CD14-positive monocyte (primary cell): ENCODE results near the gene ATP8B3. TPM values are rescaled to one million over a fixed set of nuclear protein-coding genes. Genes with fewer than 3 reads are reported as not detected.

Experiments used
- DNase-seq, 3 donors: peaks; one replicate each; pipeline ENCODE4 v3.0.0-alpha.2; 2011 to 2022
- H2AFZ ChIP-seq: 2 replicates; pipeline ENCODE4 v1.6.0; 2012; ENCODE audit warnings: mild to moderate bottlenecking, low read depth, low read length, inconsistent platforms; ENCODE audit not compliant: insufficient read depth, poor library complexity, severe bottlenecking
- H3K27ac ChIP-seq, 2 donors: 1 replicate in 1 of 2; 2 replicates in 1 of 2; pipeline ENCODE4 v1.5.1; 2012 to 2013; ENCODE audit warnings: low read length in 2 of 2, control low read depth in 1 of 2, inconsistent platforms in 1 of 2, low read depth in 1 of 2, mild to moderate bottlenecking in 1 of 2
- H3K27me3 ChIP-seq, 2 donors: one replicate each; pipeline versions ENCODE4 v1.6.0 to v1.6.1; 2011 to 2013; ENCODE audit warnings: low read length in 2 of 2; ENCODE audit not compliant: control insufficient read depth in 2 of 2, insufficient read depth in 2 of 2
- H3K36me3 ChIP-seq, 2 donors: replicated peaks in 1 of 2; 1 replicate in 1 of 2; 2 replicates in 1 of 2; pipeline versions ENCODE4 v1.5.1 to v1.6.1; 2012 to 2013; ENCODE audit warnings: low read length in 2 of 2, control low read depth in 1 of 2, inconsistent platforms in 1 of 2, mild to moderate bottlenecking in 1 of 2; ENCODE audit not compliant: insufficient read depth in 2 of 2, control insufficient read depth in 1 of 2
- H3K4me1 ChIP-seq, 2 donors: 1 replicate in 1 of 2; 2 replicates in 1 of 2; pipeline versions ENCODE4 v1.5.1 to v1.6.1; 2012 to 2013; ENCODE audit warnings: low read length in 2 of 2, control low read depth in 1 of 2, inconsistent platforms in 1 of 2, mild to moderate bottlenecking in 1 of 2, moderate library complexity in 1 of 2; ENCODE audit not compliant: insufficient read depth in 2 of 2, control insufficient read depth in 1 of 2
- H3K4me2 ChIP-seq: replicated peaks from 2 replicates; pipeline ENCODE3; 2012; ENCODE audit warnings: low read length, moderate library complexity, mild to moderate bottlenecking; ENCODE audit not compliant: poor library complexity, severe bottlenecking; ENCODE audit errors: extremely low read depth
- H3K4me3 ChIP-seq, 3 experiments: fragments of 200-600 bp in 1 of 3; sonication (generic) in 1 of 3; replicated peaks in 1 of 3; 1 replicate in 2 of 3; 2 replicates in 1 of 3; pipeline ENCODE4 v1.5.1; 2011 to 2013; ENCODE audit warnings: low read length in 3 of 3, mild to moderate bottlenecking in 3 of 3, control low read depth in 2 of 3, low read depth in 2 of 3, inconsistent platforms in 1 of 3, moderate library complexity in 1 of 3
- H3K79me2 ChIP-seq: 2 replicates; pipeline ENCODE4 v1.6.0; 2012; ENCODE audit warnings: mild to moderate bottlenecking, control low read depth, inconsistent platforms, low read length, moderate library complexity; ENCODE audit not compliant: insufficient read depth
- H3K9ac ChIP-seq: 2 replicates; pipeline ENCODE4 v1.6.0; 2017; ENCODE audit warnings: low read length, mild to moderate bottlenecking; ENCODE audit not compliant: insufficient read depth, poor library complexity, severe bottlenecking
- H3K9me3 ChIP-seq, 2 donors: replicated peaks in 1 of 2; 1 replicate in 1 of 2; 2 replicates in 1 of 2; pipeline versions ENCODE4 v1.5.1 to v1.6.1; 2012 to 2013; ENCODE audit warnings: low read length in 2 of 2, control low read depth in 1 of 2; ENCODE audit not compliant: control insufficient read depth in 1 of 2, insufficient read depth in 1 of 2
- H4K20me1 ChIP-seq: 2 replicates; pipeline ENCODE4 v1.6.0; 2012; ENCODE audit warnings: mild to moderate bottlenecking, low read length, control low read depth, moderate library complexity; ENCODE audit not compliant: insufficient read depth
- H3K27ac Mint-ChIP-seq, 7 donors: one replicate each; pipeline ENCODE4 v1.8.0; 2020; ENCODE audit warnings: mild to moderate bottlenecking in 7 of 7, mixed read lengths in 7 of 7, moderate library complexity in 6 of 7, inconsistent platforms in 2 of 7
- H3K27me3 Mint-ChIP-seq, 3 donors: one replicate each; pipeline ENCODE4 v1.8.0; 2021 to 2022; ENCODE audit warnings: low read depth in 3 of 3, mild to moderate bottlenecking in 3 of 3, mixed read lengths in 3 of 3, moderate library complexity in 3 of 3, inconsistent platforms in 1 of 3
- H3K36me3 Mint-ChIP-seq, 2 donors: one replicate each; pipeline ENCODE4 v1.8.0; 2020; ENCODE audit warnings: mixed read lengths in 2 of 2, inconsistent platforms in 1 of 2, mild to moderate bottlenecking in 1 of 2
- H3K4me1 Mint-ChIP-seq: one replicate; pipeline ENCODE4 v1.8.0; 2020; ENCODE audit warnings: mild to moderate bottlenecking, mixed read lengths
- H3K4me3 Mint-ChIP-seq, 2 donors: one replicate each; pipeline ENCODE4 v1.8.0; 2020; ENCODE audit warnings: mild to moderate bottlenecking in 2 of 2, mixed read lengths in 2 of 2, moderate library complexity in 1 of 2
- H3K9me3 Mint-ChIP-seq, 7 donors: one replicate each; pipeline ENCODE4 v1.8.0; 2020 to 2022; ENCODE audit warnings: mixed read lengths in 7 of 7, mild to moderate bottlenecking in 6 of 7, moderate library complexity in 6 of 7, inconsistent platforms in 2 of 7
- WGBS: methylation state at CpG from one replicate; pipeline ENCODE4 v1.1.5; 2013; ENCODE audit warnings: missing lambda C conversion rate; ENCODE audit not compliant: insufficient coverage; 5-methylcytosine and 5-hydroxymethylcytosine counted together
- intact Hi-C, 2 donors: fragments of 100-400 bp; cut with micrococcal nuclease; formaldehyde crosslinking; loops; one replicate each; pipeline versions ENCODE4 v1.15.0 to v1.15.1; 2023
- polyA plus RNA-seq, 3 donors: library from polyadenylated mRNA; depleted of rRNA in 1 of 3; unstranded in 2 of 3; stranded (reverse) in 1 of 3; fragments of 300-500 nt in 2 of 3; fragments of >200 nt in 1 of 3; fragmentation: Illumina TruSeq in 2 of 3; gene quantifications; 1 replicate in 2 of 3; 2 replicates in 1 of 3; pipeline ENCODE4 v1.2.3, GENCODE V29; 2012 to 2021
- TF ChIP-seq, protein P1 (sequence below): fragments of 200-600 bp; IDR thresholded peaks from one replicate; pipeline ENCODE4 v1.8.0; 2022; ENCODE audit warnings: antibody characterized with exemption, mild to moderate bottlenecking

The ATP8B3 gene
- polyA plus RNA-seq, 3 donors: 1.6 to 8.2 (median 1.8) TPM

DNA sequence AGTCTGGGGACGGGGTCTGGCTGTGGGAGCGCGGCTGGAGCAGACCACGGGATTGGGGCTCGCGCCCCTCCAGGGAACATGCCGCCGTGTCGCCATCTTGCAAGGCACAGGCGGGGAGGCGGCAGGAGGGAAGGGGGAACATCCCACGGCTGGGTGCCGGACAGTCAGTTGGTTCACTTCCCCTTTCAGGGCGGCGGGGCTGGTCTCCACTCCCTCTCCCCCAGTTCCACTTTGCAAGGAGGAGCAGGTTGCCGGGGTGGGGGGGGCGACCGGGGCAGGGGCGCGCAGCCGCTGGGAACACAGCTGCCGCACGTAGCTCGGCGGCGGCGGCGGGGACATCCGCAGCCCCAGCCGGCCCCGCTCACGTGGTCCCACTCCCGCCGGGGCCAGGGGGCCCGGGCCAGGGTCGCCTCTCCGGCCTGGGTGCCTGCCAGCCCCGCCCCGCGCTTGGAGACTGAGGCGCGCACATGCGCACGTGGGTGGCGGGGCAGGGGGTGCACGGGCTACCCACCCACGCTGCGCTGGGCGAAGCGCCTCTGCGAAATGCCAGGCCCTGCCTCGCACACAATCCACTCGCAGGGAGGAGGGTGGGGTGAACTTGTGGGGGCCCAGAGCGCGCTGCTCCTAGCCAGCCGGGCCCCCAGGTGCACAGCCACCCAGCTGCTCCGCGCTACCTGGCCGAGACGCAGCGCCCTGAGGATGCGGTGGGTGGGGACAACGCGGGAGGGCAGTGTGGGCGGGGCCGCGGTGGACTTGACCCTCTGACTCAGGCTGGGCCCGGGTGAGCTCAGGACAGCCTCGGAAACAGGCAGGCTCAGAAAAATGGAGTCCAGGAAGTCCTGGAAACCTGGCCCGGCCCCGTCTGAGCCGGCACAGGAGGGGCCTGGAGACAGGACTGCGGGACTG, 44.9 kb upstream of the ATP8B3 start:
- peak overlapping the region; percentile 89 for H3K9ac ChIP-seq
- H3K27ac Mint-ChIP-seq: peak overlapping the region; percentile 92 to 96 (median 94)
- intact Hi-C loops: no loop called here
- H3K4me2 ChIP-seq: peak overlapping the region; percentile 92
- peak overlapping the region; percentile 81 to 90 for H3K4me3 Mint-ChIP-seq
- peaks cover 85% of the 10 kb centered on the region for H4K20me1 ChIP-seq
- peak; percentile 90 to 93 (median 90) for DNase-seq
- peaks cover 88 to 97% of the 10 kb centered on the region in 2 donors for H3K4me1 ChIP-seq
- H3K9me3 ChIP-seq: no peaks in the 10 kb centered on the region
- peaks cover 67% of the 10 kb centered on the region for H3K4me1 Mint-ChIP-seq
- H3K27ac ChIP-seq: peak overlapping the region; percentile 86 to 92
- peak overlapping the region; percentile 58 for H2AFZ ChIP-seq
- peaks cover 0 to 2% of the 10 kb centered on the region in 2 donors for H3K36me3 ChIP-seq
- H3K27me3 Mint-ChIP-seq: peaks cover 4 to 9% (median 5%) of the 10 kb centered on the region in 3 donors
- WGBS: 0% methylated on average over 57 of the region's 73 CpGs
- H3K36me3 Mint-ChIP-seq: no peaks in the 10 kb centered on the region
- no peaks in the 10 kb centered on the region for H3K9me3 Mint-ChIP-seq
- H3K4me3 ChIP-seq: peak overlapping the region; percentile 38 to 97 (median 84)
- TF ChIP-seq, protein P1, sequence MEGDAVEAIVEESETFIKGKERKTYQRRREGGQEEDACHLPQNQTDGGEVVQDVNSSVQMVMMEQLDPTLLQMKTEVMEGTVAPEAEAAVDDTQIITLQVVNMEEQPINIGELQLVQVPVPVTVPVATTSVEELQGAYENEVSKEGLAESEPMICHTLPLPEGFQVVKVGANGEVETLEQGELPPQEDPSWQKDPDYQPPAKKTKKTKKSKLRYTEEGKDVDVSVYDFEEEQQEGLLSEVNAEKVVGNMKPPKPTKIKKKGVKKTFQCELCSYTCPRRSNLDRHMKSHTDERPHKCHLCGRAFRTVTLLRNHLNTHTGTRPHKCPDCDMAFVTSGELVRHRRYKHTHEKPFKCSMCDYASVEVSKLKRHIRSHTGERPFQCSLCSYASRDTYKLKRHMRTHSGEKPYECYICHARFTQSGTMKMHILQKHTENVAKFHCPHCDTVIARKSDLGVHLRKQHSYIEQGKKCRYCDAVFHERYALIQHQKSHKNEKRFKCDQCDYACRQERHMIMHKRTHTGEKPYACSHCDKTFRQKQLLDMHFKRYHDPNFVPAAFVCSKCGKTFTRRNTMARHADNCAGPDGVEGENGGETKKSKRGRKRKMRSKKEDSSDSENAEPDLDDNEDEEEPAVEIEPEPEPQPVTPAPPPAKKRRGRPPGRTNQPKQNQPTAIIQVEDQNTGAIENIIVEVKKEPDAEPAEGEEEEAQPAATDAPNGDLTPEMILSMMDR: no peak
- no peaks in the 10 kb centered on the region for H3K27me3 ChIP-seq
- peaks cover 99% of the 10 kb centered on the region for H3K79me2 ChIP-seq

DNA sequence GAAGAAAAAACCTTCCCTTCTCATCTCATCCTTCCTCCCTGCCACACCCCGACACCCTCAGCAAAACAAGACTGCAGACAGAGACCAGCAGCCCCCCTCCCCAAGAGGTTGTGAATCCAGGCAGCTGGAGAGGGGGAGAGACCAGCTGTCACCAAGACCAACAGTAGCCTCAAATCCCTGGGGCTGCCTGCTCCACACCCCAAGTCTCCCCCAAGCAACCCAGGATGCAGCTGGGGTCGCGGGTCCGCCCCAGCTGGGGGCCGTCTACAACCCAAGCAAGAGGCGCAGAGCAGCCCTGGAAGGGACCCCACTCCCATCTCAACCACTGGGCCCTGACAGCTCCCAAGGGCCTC, 44.2 kb upstream of the ATP8B3 start:
- H3K9me3 ChIP-seq: no peaks in the 10 kb centered on the region
- H3K4me3 ChIP-seq: peak overlapping the region; percentile 38 to 97 (median 84)
- Mint-ChIP-seq H3K27ac (peak overlapping the region; percentile 92 to 96 (median 94)), H3K4me1 (peaks cover 61% of the 10 kb centered on the region), H3K9me3 (no peaks in the 10 kb centered on the region), H3K4me3 (peak overlapping the region; percentile 81 to 90), H3K36me3 (peaks cover under 1% of the 10 kb centered on the region in 2 donors), H3K27me3 (peaks cover 4 to 9% (median 6%) of the 10 kb centered on the region in 3 donors)
- intact Hi-C loops: no loop called here
- H3K9ac ChIP-seq: peak overlapping the region; percentile 89
- H3K27ac ChIP-seq: peak overlapping the region; percentile 86 to 92
- peak overlapping the region; percentile 58 for H2AFZ ChIP-seq
- H3K36me3 ChIP-seq: peaks cover 0 to 2% of the 10 kb centered on the region in 2 donors
- DNase-seq: no peak
- 0% methylated on average over 5 of the region's 6 CpGs for WGBS
- no peaks in the 10 kb centered on the region for H3K27me3 ChIP-seq
- H3K4me2 ChIP-seq: peak overlapping the region; percentile 92
- H4K20me1 ChIP-seq: peaks cover 85% of the 10 kb centered on the region
- TF ChIP-seq, protein P1: no peak
- peaks cover 84 to 97% of the 10 kb centered on the region in 2 donors for H3K4me1 ChIP-seq
- peaks cover 99% of the 10 kb centered on the region for H3K79me2 ChIP-seq
